ENCODE measurements around the gene CDADC1. TPM values are rescaled to one million over a fixed set of nuclear protein-coding genes. Genes with fewer than 3 reads are reported as not detected.

Gene CDADC1
- total RNA-seq, 1 experiment from 2014 or later: 4.0 TPM

DNA sequence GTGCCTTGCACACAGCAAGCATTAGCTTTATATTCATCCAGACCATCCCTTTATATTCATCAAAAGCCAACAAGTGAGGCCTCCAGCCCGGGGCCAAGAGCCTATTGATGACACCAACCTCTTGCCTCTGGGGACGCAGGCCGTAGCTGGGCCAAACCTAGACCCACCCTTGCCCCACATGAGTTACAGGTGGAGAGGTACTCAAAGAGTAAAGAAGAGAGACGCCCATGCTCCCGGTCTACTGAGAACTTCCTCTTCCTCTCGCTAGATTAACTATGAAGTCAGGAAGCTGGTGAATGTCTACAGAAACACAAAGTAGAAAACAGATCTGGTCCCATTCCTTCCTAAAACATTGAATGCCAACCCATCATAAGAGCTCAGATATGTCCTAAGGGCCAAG lies 31.4 kb upstream of the CDADC1 start:
- peaks cover 58% of the 10 kb centered on the region for H3K27me3 Mint-ChIP-seq (ENCODE audit: low read depth)
- no peak for ATAC-seq
- ChIA-PET CTCF (no interaction called here), POLR2A (interaction anchor here (1.4 kb wide), 1 partner anchor 32 kb away, joined by 3 read pairs; the partner anchor contains the start of gene CDADC1)
- TF ChIP-seq KAT7 (CRISPR knock-in tag; IDR thresholded peaks at IDR 0.05; ENCODE audit: borderline replicate concordance) (no peak), MYBL2 (CRISPR knock-in tag; IDR thresholded peaks at IDR 0.05) (no peak), ELF4 (CRISPR knock-in tag; IDR thresholded peaks at IDR 0.05; ENCODE audit: low read depth) (no peak), NFE2L1 (CRISPR knock-in tag; IDR thresholded peaks at IDR 0.05) (no peak), ZNF219 (CRISPR knock-in tag; IDR thresholded peaks at IDR 0.05; ENCODE audit: borderline replicate concordance) (no peak), MXD4 (CRISPR knock-in tag; IDR thresholded peaks at IDR 0.05; ENCODE audit: borderline replicate concordance) (no peak), OVOL2 (CRISPR knock-in tag; IDR thresholded peaks at IDR 0.05; ENCODE audit: borderline replicate concordance) (no peak)
- TF ChIP-seq, protein P1, sequence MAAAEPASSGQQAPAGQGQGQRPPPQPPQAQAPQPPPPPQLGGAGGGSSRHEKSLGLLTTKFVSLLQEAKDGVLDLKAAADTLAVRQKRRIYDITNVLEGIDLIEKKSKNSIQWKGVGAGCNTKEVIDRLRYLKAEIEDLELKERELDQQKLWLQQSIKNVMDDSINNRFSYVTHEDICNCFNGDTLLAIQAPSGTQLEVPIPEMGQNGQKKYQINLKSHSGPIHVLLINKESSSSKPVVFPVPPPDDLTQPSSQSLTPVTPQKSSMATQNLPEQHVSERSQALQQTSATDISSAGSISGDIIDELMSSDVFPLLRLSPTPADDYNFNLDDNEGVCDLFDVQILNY (CRISPR knock-in tag; IDR thresholded peaks at IDR 0.05): no peak
- TF ChIP-seq, protein P2, sequence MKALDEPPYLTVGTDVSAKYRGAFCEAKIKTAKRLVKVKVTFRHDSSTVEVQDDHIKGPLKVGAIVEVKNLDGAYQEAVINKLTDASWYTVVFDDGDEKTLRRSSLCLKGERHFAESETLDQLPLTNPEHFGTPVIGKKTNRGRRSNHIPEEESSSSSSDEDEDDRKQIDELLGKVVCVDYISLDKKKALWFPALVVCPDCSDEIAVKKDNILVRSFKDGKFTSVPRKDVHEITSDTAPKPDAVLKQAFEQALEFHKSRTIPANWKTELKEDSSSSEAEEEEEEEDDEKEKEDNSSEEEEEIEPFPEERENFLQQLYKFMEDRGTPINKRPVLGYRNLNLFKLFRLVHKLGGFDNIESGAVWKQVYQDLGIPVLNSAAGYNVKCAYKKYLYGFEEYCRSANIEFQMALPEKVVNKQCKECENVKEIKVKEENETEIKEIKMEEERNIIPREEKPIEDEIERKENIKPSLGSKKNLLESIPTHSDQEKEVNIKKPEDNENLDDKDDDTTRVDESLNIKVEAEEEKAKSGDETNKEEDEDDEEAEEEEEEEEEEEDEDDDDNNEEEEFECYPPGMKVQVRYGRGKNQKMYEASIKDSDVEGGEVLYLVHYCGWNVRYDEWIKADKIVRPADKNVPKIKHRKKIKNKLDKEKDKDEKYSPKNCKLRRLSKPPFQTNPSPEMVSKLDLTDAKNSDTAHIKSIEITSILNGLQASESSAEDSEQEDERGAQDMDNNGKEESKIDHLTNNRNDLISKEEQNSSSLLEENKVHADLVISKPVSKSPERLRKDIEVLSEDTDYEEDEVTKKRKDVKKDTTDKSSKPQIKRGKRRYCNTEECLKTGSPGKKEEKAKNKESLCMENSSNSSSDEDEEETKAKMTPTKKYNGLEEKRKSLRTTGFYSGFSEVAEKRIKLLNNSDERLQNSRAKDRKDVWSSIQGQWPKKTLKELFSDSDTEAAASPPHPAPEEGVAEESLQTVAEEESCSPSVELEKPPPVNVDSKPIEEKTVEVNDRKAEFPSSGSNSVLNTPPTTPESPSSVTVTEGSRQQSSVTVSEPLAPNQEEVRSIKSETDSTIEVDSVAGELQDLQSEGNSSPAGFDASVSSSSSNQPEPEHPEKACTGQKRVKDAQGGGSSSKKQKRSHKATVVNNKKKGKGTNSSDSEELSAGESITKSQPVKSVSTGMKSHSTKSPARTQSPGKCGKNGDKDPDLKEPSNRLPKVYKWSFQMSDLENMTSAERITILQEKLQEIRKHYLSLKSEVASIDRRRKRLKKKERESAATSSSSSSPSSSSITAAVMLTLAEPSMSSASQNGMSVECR (CRISPR knock-in tag; IDR thresholded peaks at IDR 0.05; ENCODE audit: borderline replicate concordance): no peak
- TF ChIP-seq, protein P3, sequence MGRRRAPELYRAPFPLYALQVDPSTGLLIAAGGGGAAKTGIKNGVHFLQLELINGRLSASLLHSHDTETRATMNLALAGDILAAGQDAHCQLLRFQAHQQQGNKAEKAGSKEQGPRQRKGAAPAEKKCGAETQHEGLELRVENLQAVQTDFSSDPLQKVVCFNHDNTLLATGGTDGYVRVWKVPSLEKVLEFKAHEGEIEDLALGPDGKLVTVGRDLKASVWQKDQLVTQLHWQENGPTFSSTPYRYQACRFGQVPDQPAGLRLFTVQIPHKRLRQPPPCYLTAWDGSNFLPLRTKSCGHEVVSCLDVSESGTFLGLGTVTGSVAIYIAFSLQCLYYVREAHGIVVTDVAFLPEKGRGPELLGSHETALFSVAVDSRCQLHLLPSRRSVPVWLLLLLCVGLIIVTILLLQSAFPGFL (CRISPR knock-in tag; IDR thresholded peaks at IDR 0.05; ENCODE audit: borderline replicate concordance): no peak
- TF ChIP-seq, protein P4, sequence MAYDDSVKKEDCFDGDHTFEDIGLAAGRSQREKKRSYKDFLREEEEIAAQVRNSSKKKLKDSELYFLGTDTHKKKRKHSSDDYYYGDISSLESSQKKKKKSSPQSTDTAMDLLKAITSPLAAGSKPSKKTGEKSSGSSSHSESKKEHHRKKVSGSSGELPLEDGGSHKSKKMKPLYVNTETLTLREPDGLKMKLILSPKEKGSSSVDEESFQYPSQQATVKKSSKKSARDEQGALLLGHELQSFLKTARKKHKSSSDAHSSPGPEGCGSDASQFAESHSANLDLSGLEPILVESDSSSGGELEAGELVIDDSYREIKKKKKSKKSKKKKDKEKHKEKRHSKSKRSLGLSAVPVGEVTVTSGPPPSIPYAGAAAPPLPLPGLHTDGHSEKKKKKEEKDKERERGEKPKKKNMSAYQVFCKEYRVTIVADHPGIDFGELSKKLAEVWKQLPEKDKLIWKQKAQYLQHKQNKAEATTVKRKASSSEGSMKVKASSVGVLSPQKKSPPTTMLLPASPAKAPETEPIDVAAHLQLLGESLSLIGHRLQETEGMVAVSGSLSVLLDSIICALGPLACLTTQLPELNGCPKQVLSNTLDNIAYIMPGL (CRISPR knock-in tag; IDR thresholded peaks at IDR 0.05): no peak
- TF ChIP-seq, protein P5, sequence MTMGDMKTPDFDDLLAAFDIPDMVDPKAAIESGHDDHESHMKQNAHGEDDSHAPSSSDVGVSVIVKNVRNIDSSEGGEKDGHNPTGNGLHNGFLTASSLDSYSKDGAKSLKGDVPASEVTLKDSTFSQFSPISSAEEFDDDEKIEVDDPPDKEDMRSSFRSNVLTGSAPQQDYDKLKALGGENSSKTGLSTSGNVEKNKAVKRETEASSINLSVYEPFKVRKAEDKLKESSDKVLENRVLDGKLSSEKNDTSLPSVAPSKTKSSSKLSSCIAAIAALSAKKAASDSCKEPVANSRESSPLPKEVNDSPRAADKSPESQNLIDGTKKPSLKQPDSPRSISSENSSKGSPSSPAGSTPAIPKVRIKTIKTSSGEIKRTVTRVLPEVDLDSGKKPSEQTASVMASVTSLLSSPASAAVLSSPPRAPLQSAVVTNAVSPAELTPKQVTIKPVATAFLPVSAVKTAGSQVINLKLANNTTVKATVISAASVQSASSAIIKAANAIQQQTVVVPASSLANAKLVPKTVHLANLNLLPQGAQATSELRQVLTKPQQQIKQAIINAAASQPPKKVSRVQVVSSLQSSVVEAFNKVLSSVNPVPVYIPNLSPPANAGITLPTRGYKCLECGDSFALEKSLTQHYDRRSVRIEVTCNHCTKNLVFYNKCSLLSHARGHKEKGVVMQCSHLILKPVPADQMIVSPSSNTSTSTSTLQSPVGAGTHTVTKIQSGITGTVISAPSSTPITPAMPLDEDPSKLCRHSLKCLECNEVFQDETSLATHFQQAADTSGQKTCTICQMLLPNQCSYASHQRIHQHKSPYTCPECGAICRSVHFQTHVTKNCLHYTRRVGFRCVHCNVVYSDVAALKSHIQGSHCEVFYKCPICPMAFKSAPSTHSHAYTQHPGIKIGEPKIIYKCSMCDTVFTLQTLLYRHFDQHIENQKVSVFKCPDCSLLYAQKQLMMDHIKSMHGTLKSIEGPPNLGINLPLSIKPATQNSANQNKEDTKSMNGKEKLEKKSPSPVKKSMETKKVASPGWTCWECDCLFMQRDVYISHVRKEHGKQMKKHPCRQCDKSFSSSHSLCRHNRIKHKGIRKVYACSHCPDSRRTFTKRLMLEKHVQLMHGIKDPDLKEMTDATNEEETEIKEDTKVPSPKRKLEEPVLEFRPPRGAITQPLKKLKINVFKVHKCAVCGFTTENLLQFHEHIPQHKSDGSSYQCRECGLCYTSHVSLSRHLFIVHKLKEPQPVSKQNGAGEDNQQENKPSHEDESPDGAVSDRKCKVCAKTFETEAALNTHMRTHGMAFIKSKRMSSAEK (CRISPR knock-in tag; IDR thresholded peaks at IDR 0.05; ENCODE audit: borderline replicate concordance): no peak
- TF ChIP-seq, protein P6, sequence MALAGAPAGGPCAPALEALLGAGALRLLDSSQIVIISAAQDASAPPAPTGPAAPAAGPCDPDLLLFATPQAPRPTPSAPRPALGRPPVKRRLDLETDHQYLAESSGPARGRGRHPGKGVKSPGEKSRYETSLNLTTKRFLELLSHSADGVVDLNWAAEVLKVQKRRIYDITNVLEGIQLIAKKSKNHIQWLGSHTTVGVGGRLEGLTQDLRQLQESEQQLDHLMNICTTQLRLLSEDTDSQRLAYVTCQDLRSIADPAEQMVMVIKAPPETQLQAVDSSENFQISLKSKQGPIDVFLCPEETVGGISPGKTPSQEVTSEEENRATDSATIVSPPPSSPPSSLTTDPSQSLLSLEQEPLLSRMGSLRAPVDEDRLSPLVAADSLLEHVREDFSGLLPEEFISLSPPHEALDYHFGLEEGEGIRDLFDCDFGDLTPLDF (CRISPR knock-in tag; IDR thresholded peaks at IDR 0.05): no peak
- peaks cover 8% of the 10 kb centered on the region; the same call in 1 of the 2 replicates for H3K9me3 Mint-ChIP-seq
- DNase-seq (ENCODE audit: low spot score): no peak
- no peak overlapping the region for H3K27ac Mint-ChIP-seq
- no peak overlapping the region for H3K4me3 Mint-ChIP-seq
- H3K36me3 Mint-ChIP-seq: peaks cover 2% of the 10 kb centered on the region; the same call in 1 of the 2 replicates
- peaks cover 42% of the 10 kb centered on the region for H3K4me1 Mint-ChIP-seq

Measured in WTC11 (cell line).